ENCODE measurements around the gene MSI2. TPM values are rescaled to one million over a fixed set of nuclear protein-coding genes. Genes with fewer than 3 reads are reported as not detected.
"Not testable (repeated sequence)": the region's sequence is repeated elsewhere in the genome, so short reads cannot be mapped to it uniquely, and the experiment has no call there.

The MSI2 gene
- 100 to 1,000 TPM; 107 to 111 TPM for total RNA-seq

GRCh38 chr17:57255776-57256681 is at the start of gene MSI2:
TSS of gene MSI2 (plus strand) at chr17:57256523. CDS start at chr17:57256743, 220 bp downstream.
- peaks cover 6% of the 10 kb centered on the region for H3K27me3 Mint-ChIP-seq
- POLR2A ChIA-PET, result interaction anchor here (0.6 to 3.0 kb wide), 4 partner anchors 16 to 438 kb away, joined by 3 to 21 read pairs (median 6); no protein-coding TSS in a partner anchor
- peaks cover 31% of the 10 kb centered on the region for H3K36me3 Mint-ChIP-seq (ENCODE audit: low read depth)
- DNase-seq, result peak; percentile 91
- peak within 1 kb of the TSS; percentile 87 for H3K27ac Mint-ChIP-seq
- CTCF ChIA-PET, result interaction anchor here (0.5 to 0.9 kb wide), 3 partner anchors 98 to 435 kb away, joined by 3 to 6 read pairs (median 3); no protein-coding TSS in a partner anchor
- peak within 1 kb of the TSS; percentile 86 for H3K4me3 Mint-ChIP-seq
- H3K9me3 Mint-ChIP-seq, result no peaks in the 10 kb centered on the region
- peaks cover 49% of the 10 kb centered on the region for H3K4me1 Mint-ChIP-seq

DNA sequence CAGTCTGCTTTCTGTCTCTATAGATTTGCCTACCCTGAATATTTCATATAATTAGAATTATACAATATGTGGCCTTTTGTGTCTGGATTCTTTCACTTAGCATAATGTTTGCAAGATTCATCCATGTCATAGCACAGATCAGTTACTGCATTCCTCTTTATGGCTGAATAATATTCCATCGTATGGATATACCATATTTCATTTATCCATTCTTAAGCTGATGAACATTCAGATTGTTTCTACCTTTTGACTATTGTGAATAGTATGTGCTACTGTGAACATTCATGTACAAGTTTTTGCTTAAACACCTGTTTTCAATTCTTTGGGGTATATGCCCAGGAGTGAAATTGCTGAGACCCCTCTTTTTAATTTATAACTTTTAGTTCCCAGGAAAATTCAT is 49.4 kb upstream of the MSI2 start:
- H3K36me3 Mint-ChIP-seq (ENCODE audit: low read depth), result peaks cover 2% of the 10 kb centered on the region
- no peaks in the 10 kb centered on the region for H3K9me3 Mint-ChIP-seq
- ChIA-PET CTCF (interaction anchor here (1.4 kb wide), 1 partner anchor 36 kb away, joined by 3 read pairs; no protein-coding TSS in a partner anchor), POLR2A (interaction anchor here (1.8 kb wide), 1 partner anchor 14 kb away, joined by 6 read pairs; no protein-coding TSS in a partner anchor)
- no peak overlapping the region for H3K27ac Mint-ChIP-seq
- DNase-seq, result no peak
- no peak overlapping the region for H3K4me3 Mint-ChIP-seq
- peaks cover 26% of the 10 kb centered on the region for H3K27me3 Mint-ChIP-seq
- peaks cover 6% of the 10 kb centered on the region for H3K4me1 Mint-ChIP-seq

- no peak overlapping the region for H3K27ac Mint-ChIP-seq
- POLR2A ChIA-PET, result interaction anchor here (1.8 kb wide), 1 partner anchor 14 kb away, joined by 6 read pairs; no protein-coding TSS in a partner anchor
- CTCF ChIA-PET, result interaction anchor here (1.4 kb wide), 1 partner anchor 36 kb away, joined by 3 read pairs; no protein-coding TSS in a partner anchor
- H3K36me3 Mint-ChIP-seq (ENCODE audit: low read depth), result peaks cover 2% of the 10 kb centered on the region
- H3K4me3 Mint-ChIP-seq, result no peak overlapping the region
- DNase-seq, result no peak
- H3K9me3 Mint-ChIP-seq, result no peaks in the 10 kb centered on the region
- H3K4me1 Mint-ChIP-seq, result peaks cover 6% of the 10 kb centered on the region
- H3K27me3 Mint-ChIP-seq, result peaks cover 26% of the 10 kb centered on the region
These were observed 48.9 kb upstream of the MSI2 start for GRCh38 chr17:57207396-57207795.

DNA sequence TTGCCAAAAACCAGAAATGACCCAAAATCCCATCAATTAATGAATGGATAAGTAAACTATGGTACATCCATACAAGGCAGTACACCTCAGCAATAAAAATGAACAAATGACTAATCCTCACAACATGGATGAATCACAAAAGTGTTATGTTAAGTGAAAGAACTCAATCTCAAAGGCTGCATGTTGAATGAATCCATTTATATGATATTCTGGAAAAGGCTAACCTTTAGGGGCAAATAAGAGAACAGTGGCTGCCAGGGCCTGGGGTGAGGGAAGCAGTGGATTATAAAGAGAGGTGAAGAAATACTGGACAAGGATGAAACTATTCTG is 46.1 kb upstream of the MSI2 start:
- no peak for DNase-seq
- CTCF ChIA-PET, result no interaction called here
- Mint-ChIP-seq H3K27me3 (peaks cover 31% of the 10 kb centered on the region), H3K36me3 (ENCODE audit: low read depth) (peaks cover 2% of the 10 kb centered on the region), H3K27ac (no peak overlapping the region), H3K4me3 (no peak overlapping the region), H3K9me3 (no peaks in the 10 kb centered on the region), H3K4me1 (peaks cover 6% of the 10 kb centered on the region)
- POLR2A ChIA-PET, result no interaction called here

DNA sequence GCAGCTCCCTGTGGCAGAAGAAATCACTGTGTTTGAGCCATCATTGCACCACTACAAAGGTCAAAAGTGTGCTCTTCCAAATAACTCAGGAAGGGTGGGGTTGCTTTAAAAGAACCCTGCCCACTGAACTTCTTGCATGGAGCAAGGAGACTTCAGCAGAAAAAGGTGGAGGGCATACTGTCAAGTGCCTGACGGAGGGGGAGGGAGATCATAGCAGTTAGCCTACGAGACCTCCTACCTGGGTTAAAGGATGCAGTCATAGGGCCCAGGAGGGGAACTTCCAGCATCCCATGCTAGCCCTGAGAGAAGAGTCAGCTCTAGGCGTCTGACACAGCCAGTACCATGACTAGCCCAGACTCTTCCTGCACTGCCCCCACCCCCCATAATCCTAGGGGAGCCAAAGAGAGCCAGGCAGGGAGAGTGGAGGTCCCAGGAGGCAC is 45.3 kb upstream of the MSI2 start:
- Mint-ChIP-seq H3K27me3 (peaks cover 33% of the 10 kb centered on the region), H3K4me3 (no peak overlapping the region), H3K27ac (no peak overlapping the region), H3K9me3 (no peaks in the 10 kb centered on the region), H3K36me3 (ENCODE audit: low read depth) (peaks cover 2% of the 10 kb centered on the region), H3K4me1 (peaks cover 6% of the 10 kb centered on the region)
- no peak for DNase-seq
- CTCF ChIA-PET, result no interaction called here
- POLR2A ChIA-PET, result no interaction called here

DNA sequence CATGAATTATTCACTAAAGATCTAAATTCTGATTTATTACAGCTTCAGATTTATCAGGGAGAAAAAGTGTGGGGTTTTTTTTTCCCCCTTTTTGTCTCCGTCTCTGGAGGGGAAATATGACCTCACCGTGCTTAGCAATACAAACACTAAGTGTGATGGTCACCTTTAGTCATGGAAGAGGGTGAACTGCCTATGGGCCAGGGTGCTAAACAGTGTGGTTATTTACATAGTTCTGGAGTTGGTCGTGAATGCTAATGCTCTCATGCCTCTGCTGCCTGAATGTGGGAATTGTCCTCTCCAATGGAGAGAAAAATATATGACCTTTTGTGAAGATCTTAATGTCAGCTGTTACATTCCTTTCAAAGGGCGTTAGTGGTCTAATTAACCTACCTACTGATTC is 44.8 kb upstream of the MSI2 start:
- peaks cover 6% of the 10 kb centered on the region for H3K4me1 Mint-ChIP-seq
- ChIA-PET POLR2A (no interaction called here), CTCF (no interaction called here)
- peaks cover 33% of the 10 kb centered on the region for H3K27me3 Mint-ChIP-seq
- no peak overlapping the region for H3K27ac Mint-ChIP-seq
- no peaks in the 10 kb centered on the region for H3K9me3 Mint-ChIP-seq
- H3K36me3 Mint-ChIP-seq (ENCODE audit: low read depth), result peaks cover 2% of the 10 kb centered on the region
- H3K4me3 Mint-ChIP-seq, result no peak overlapping the region
- DNase-seq, result no peak

DNA sequence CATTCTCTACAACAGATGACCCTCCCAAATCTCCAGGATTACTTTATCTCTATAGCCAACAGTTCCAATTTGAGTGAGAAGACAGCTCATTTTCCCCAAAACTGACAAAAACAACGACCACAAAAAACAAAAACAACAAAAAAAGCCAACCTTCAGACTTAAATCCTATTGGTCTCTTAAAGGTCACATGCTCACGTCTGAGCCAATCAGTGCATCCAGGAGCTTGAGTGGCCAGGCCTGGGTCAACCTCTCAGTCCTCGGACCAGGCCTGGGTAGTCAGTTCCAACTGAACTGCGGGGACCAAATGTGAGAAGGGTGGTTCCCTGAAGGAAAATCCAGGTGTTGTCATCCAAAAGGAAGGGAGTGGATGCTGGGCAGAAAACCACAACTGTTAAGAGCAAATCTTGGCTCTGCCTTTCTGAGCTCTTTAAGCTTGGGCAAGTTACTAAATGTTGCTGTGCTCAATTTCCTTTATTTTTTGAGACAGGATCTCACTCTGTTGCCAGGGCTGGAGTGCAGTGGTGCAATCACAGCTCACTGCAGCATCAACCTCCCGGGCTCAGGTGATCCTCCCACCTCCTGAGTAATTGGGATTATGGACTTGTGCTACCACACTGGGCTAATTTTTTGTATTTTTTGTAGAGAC is 43.0 kb upstream of the MSI2 start:
- ChIA-PET CTCF (interaction anchor here (1.4 to 2.3 kb wide), 2 partner anchors 30 to 570 kb away, joined by 3 to 5 read pairs; no protein-coding TSS in a partner anchor), POLR2A (no interaction called here)
- Mint-ChIP-seq H3K9me3 (no peaks in the 10 kb centered on the region), H3K4me3 (no peak overlapping the region), H3K4me1 (peaks cover 6% of the 10 kb centered on the region), H3K27me3 (peaks cover 33% of the 10 kb centered on the region), H3K27ac (no peak overlapping the region), H3K36me3 (ENCODE audit: low read depth) (peaks cover 2% of the 10 kb centered on the region)
- DNase-seq, result no peak

- ChIA-PET CTCF (no interaction called here), POLR2A (no interaction called here)
- no peak for DNase-seq
- no peaks in the 10 kb centered on the region for H3K9me3 Mint-ChIP-seq
- no peak overlapping the region for H3K4me3 Mint-ChIP-seq
- peaks cover 4% of the 10 kb centered on the region for H3K4me1 Mint-ChIP-seq
- peaks cover 36% of the 10 kb centered on the region for H3K27me3 Mint-ChIP-seq
- H3K36me3 Mint-ChIP-seq (ENCODE audit: low read depth), result no peaks in the 10 kb centered on the region
- no peak overlapping the region for H3K27ac Mint-ChIP-seq
These were observed 41.0 kb upstream of the MSI2 start for GRCh38 chr17:57215317-57215716.

DNA sequence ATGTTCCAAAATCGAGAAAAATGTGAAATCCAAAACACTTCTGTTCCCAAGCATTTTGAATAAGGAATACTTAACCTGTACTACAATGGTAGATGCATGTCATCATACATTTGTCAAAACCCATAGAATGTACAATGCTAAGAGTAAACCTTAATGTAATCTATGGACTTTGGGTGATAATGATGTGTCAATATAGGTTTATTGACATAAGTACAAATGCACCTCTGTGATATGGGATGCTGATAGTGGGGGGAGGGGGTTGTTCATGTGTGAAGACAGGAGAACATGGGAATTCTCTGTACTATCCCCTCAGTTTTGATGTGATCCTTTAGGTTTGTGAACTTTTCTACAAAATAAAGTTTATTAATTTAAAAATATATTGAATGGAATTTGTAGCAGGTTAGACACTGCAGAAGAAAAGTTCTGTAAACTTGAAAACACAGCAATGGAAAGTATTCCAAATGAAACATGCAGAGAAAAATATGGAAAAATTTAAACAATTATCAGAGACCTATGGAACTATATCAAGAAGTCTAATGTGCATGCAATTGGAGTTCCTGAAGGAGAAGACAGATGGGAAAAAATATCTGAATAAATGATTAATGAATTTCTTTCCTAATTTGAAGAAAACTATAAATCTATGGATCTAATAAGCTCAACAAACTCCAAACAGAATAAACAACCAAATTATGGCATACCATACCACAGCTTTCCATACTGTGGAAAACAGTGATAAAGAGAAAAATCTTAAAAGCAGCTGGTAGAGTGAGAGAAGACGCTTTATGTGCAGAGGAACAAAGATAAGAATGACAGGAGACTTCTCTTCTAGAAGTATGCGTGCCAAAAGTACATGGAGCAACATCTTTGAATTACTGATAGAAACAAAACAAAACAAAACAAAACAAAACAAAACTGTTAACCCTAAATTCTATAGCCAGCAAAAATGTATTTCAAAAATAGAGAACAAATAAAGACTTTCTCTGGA is 34.7 kb upstream of the MSI2 start:
- Mint-ChIP-seq H3K27ac (no peak overlapping the region), H3K9me3 (no peaks in the 10 kb centered on the region), H3K4me3 (no peak overlapping the region), H3K27me3 (peaks cover 35% of the 10 kb centered on the region), H3K4me1 (no peaks in the 10 kb centered on the region), H3K36me3 (ENCODE audit: low read depth) (peaks cover 3% of the 10 kb centered on the region)
- DNase-seq, result no peak
- ChIA-PET CTCF (interaction anchor here (1.0 kb wide), 1 partner anchor 21 kb away, joined by 3 read pairs; no protein-coding TSS in a partner anchor), POLR2A (no interaction called here)

GRCh38 chr17:57222422-57222821 is 33.9 kb upstream of the MSI2 start:
- CTCF ChIA-PET, result interaction anchor here (1.0 kb wide), 1 partner anchor 21 kb away, joined by 3 read pairs; no protein-coding TSS in a partner anchor
- H3K36me3 Mint-ChIP-seq (ENCODE audit: low read depth); POLR2A ChIA-PET: not testable (repeated sequence)

GRCh38 chr17:57225127-57225526 is 31.2 kb upstream of the MSI2 start:
- H3K9me3 Mint-ChIP-seq, result no peaks in the 10 kb centered on the region
- no peak overlapping the region for H3K4me3 Mint-ChIP-seq
- ChIA-PET CTCF (no interaction called here), POLR2A (no interaction called here)
- H3K4me1 Mint-ChIP-seq, result no peaks in the 10 kb centered on the region
- peaks cover 35% of the 10 kb centered on the region for H3K27me3 Mint-ChIP-seq
- no peak for DNase-seq
- H3K27ac Mint-ChIP-seq, result no peak overlapping the region
- peaks cover 3% of the 10 kb centered on the region for H3K36me3 Mint-ChIP-seq (ENCODE audit: low read depth)

More at GRCh38 chr17:57222422-57222821, 33.9 kb upstream of the MSI2 start:
- not testable (repeated sequence) for H3K4me1 Mint-ChIP-seq, DNase-seq, H3K4me3 Mint-ChIP-seq, H3K9me3 Mint-ChIP-seq, H3K27ac Mint-ChIP-seq
- peaks cover 36% of the 10 kb centered on the region for H3K27me3 Mint-ChIP-seq

- Mint-ChIP-seq H3K36me3 (ENCODE audit: low read depth) (no peaks in the 10 kb centered on the region), H3K27me3 (peaks cover 32% of the 10 kb centered on the region), H3K4me1 (no peaks in the 10 kb centered on the region), H3K9me3 (no peaks in the 10 kb centered on the region), H3K4me3 (no peak overlapping the region), H3K27ac (no peak overlapping the region)
- ChIA-PET CTCF (interaction anchor here (1.7 kb wide), 1 partner anchor 16 kb away, joined by 4 read pairs; no protein-coding TSS in a partner anchor), POLR2A (no interaction called here)
- DNase-seq, result no peak
These were observed 29.5 kb upstream of the MSI2 start for GRCh38 chr17:57226793-57227192.

Measured in activated CD4-positive, alpha-beta memory T cell treated with anti-CD3 and anti-CD28 coated beads, Interleukin-2, amount 10 ng/mL, durations not matched to agents 7 days and 5 days (primary cell).